Epidermal melanocyte (primary cell): ENCODE results near the gene FAM120B.

Source experiments
- DNase-seq: peaks from one replicate; pipeline ENCODE4 v3.0.0; 2011; ENCODE audit warnings: low spot score; ENCODE audit not compliant: insufficient read length

The FAM120B gene

DNA sequence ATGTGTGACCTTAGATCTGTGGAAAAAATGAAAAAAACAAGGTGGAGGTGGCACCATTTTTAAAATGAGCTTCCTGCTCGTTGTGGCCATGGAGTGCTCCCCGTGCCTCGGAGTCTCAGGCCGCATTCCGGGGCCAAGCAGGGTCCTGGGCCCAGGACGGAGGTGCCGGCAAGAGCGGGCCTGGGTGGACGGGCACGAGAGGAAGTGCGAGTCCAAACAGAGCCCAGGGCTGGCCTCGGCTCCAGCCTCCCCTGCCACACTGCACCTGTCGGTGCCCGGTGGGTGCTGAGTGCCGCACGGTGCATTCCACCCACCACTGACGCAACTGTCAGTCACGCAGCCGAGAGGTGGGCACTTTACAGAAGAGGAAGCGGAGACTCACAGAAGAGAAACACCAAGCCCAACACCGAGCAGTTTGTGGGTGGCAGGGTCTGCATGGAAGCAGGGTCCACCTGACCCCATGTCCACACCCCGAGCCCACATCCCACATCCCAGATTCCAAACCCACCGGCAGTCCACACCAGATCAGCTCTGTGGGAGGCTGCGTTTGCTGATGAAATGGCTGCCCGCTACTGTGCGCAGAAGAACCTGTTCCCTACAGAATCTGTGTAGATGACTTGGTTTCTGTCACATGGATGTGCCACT lies 148.9 kb downstream of the FAM120B start:
- DNase-seq = no peak

DNA sequence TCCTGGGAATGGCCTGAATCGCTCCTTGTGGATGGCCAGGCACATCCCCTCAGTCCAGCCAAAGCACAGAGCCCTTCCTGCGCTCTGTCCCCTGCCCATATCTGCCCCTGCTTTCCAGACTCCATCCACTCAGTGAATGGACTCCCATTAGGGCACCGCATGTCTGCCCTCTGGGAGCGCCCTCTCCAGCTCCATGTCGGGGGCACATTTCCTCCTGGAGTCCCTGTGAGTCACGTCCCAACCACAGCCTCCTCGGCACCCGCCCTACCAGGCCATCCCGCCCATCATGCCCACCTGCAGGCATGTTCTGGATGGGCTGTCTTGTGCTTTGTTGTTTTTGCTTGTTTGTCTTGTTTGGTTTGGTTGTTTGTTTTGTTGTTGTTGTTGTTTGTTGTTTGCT lies 149.8 kb downstream of the FAM120B start:
- no peak for DNase-seq
